ENCODE results near the gene RASAL3. TPM values are rescaled to one million over a fixed set of nuclear protein-coding genes. Genes with fewer than 3 reads are reported as not detected.

Gene RASAL3
- total and polyA plus RNA-seq, 4 donors, result 0.76 to 1.5 (median 1.1) TPM

DNA sequence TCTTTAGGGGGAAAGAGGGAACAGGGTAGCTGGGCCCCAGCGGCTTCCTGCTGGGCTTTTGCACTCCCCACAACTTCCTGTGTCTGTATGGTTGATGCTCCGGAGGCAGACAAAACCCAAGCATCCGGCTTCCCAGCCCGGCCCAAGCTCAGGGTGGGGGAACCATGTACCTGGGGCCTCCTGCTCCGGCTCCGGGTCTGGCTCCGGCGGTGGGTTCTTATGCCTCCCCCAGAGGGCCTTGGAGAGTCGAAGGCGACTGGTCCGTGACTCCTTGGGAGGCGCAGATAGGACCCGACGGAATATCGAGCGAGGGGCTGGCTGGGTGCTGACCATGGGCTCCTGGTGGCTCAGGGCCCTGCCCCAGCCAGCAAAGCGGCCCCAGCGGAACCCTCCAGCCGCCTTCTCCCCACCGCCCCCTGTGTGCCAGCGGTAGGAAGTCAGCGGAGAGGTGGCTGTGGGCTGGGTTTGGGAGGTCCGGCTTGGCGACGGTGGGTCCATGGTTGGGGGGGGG lies 428 bp downstream of the RASAL3 start:
- H3K4me1 ChIP-seq (ENCODE audit: control insufficient read depth in 4 of 4, insufficient read depth in 4 of 4, low read length in 3 of 4), result peaks cover 5 to 14% (median 11%) of the 10 kb centered on the region in 4 donors
- DNase-seq (ENCODE audit: low spot score), result no peak
- TF ChIP-seq JUND (IDR thresholded peaks at IDR 0.05) (no peak), RXRA (IDR thresholded peaks at IDR 0.05) (no peak), NR2F2 (IDR thresholded peaks at IDR 0.05) (no peak), EGR1 (IDR thresholded peaks at IDR 0.05; ENCODE audit: low read depth in 2 of 2) (no peak), GABPA (IDR thresholded peaks at IDR 0.05 in 1 of 2, conservative IDR thresholded peaks at IDR 0.05 in 1 of 2) (peak; percentile 36 to 41)
- TF ChIP-seq, protein P1, sequence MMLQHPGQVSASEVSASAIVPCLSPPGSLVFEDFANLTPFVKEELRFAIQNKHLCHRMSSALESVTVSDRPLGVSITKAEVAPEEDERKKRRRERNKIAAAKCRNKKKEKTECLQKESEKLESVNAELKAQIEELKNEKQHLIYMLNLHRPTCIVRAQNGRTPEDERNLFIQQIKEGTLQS (IDR thresholded peaks at IDR 0.05), result no peak
- peak overlapping the region; percentile 51 to 55 for H3K27ac ChIP-seq (ENCODE audit: low read depth in 1 of 2, low read length in 2 of 2)
- H3K9me3 ChIP-seq (ENCODE audit: control insufficient read depth in 4 of 4, low read length in 3 of 4), result no peaks in the 10 kb centered on the region
- no peaks in the 10 kb centered on the region for H3K27me3 ChIP-seq (ENCODE audit: control insufficient read depth in 4 of 4, insufficient read depth in 4 of 4, low read length in 3 of 4)
- H3K36me3 ChIP-seq (ENCODE audit: control insufficient read depth in 4 of 4, insufficient read depth in 3 of 4, low read depth in 1 of 4, low read length in 3 of 4), result peaks cover 0 to 6% (median 0%) of the 10 kb centered on the region in 4 donors
- peak overlapping the region in 2 of 3 donors; percentile 25 to 30 for H3K4me3 ChIP-seq (ENCODE audit: low read depth in 1 of 3, low read length in 3 of 3)
- 60% methylated on average over 25 of the region's 25 CpGs for whole genome bisulfite sequencing
- H3K9ac ChIP-seq (ENCODE audit: low read depth in 1 of 2, low read length in 2 of 2), result no peak overlapping the region

DNA sequence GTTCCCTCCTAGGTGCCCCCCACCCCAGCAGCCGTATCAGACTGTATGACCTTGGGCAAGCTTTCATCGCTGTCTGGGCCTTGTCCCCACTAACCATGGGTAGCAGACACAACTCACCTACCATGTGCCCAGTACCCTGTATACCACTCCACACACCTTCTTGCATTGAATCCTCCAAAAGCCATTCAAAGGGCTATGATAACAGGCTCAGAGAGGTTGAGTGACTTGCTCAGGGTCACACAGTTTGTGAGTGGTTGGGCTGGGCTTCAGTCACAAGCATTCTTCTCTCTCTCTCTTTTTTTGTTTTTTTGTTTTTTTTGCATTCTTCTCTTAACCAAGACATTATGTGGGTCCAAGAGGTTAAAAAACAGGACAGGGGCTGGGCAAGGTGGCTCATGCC lies 2.6 kb downstream of the RASAL3 start:
- H3K9me3 ChIP-seq (ENCODE audit: control insufficient read depth in 4 of 4, low read length in 3 of 4), result no peaks in the 10 kb centered on the region
- no peak overlapping the region for H3K4me3 ChIP-seq (ENCODE audit: low read depth in 1 of 3, low read length in 3 of 3)
- H3K9ac ChIP-seq (ENCODE audit: low read depth in 1 of 2, low read length in 2 of 2), result no peak overlapping the region
- 97% methylated on average over 2 of the region's 2 CpGs for WGBS
- no peak overlapping the region for H3K27ac ChIP-seq (ENCODE audit: low read depth in 1 of 2, low read length in 2 of 2)
- no peak for DNase-seq (ENCODE audit: low spot score)
- H3K4me1 ChIP-seq (ENCODE audit: control insufficient read depth in 4 of 4, insufficient read depth in 4 of 4, low read length in 3 of 4), result peaks cover 7 to 21% (median 8%) of the 10 kb centered on the region in 4 donors
- H3K27me3 ChIP-seq (ENCODE audit: control insufficient read depth in 4 of 4, insufficient read depth in 4 of 4, low read length in 3 of 4), result no peaks in the 10 kb centered on the region
- TF ChIP-seq RXRA (IDR thresholded peaks at IDR 0.05), result no peak
- TF ChIP-seq, protein P2, sequence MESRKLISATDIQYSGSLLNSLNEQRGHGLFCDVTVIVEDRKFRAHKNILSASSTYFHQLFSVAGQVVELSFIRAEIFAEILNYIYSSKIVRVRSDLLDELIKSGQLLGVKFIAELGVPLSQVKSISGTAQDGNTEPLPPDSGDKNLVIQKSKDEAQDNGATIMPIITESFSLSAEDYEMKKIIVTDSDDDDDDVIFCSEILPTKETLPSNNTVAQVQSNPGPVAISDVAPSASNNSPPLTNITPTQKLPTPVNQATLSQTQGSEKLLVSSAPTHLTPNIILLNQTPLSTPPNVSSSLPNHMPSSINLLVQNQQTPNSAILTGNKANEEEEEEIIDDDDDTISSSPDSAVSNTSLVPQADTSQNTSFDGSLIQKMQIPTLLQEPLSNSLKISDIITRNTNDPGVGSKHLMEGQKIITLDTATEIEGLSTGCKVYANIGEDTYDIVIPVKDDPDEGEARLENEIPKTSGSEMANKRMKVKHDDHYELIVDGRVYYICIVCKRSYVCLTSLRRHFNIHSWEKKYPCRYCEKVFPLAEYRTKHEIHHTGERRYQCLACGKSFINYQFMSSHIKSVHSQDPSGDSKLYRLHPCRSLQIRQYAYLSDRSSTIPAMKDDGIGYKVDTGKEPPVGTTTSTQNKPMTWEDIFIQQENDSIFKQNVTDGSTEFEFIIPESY (IDR thresholded peaks at IDR 0.05), result no peak
- TF ChIP-seq YY1 (IDR thresholded peaks at IDR 0.05), result no peak
- no peak for TF ChIP-seq EGR1 (IDR thresholded peaks at IDR 0.05; ENCODE audit: low read depth in 2 of 2)
- no peak for TF ChIP-seq TAF1 (conservative IDR thresholded peaks at IDR 0.05)
- TF ChIP-seq HNF4A (conservative IDR thresholded peaks at IDR 0.05), result no peak
- H3K36me3 ChIP-seq (ENCODE audit: control insufficient read depth in 4 of 4, insufficient read depth in 3 of 4, low read depth in 1 of 4, low read length in 3 of 4), result no peaks in the 10 kb centered on the region

DNA sequence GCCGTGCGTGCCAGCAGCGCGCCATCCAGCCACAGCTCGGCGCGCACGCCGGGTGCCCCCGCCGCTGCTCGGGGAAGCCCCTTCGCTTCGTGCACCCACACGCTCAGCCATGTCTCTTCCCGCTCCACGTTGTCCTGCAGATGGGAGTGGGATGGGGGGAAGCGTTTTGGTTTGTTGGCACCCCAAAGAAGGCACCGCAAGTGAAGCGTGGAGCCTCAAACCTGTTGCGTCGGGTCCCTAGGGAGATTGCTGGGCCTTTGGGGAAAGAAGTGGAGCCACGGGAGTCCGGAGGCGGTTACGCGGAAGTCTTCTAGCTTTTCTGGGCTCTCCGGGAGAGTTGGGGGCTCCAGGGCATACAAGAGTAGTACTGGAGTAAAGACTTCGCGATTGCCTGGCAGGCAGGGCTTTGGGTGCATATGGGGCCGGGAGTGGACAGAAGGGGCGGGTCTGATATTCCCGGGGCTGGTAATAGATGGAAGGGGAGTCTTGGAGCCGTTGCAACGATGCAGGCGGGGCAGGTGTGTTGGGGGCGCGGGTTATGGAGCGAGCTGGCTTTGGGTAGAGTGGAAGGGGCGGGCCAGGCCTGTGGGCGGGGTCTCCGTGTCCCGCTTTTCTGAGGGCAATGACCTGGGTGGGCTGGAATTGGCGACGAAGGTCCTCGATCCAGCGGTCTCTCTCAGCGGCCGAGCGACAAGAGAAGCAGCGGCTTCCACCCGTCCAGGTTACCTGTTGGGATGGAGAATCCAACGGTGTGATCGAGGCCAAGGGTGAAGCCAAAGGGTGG lies 6.5 kb downstream of the RASAL3 start:
- H3K36me3 ChIP-seq (ENCODE audit: control insufficient read depth in 4 of 4, insufficient read depth in 3 of 4, low read depth in 1 of 4, low read length in 3 of 4), result no peaks in the 10 kb centered on the region
- WGBS, result 28% methylated on average over 54 of the region's 54 CpGs
- no peak overlapping the region for H3K27ac ChIP-seq (ENCODE audit: low read depth in 1 of 2, low read length in 2 of 2)
- no peaks in the 10 kb centered on the region for H3K9me3 ChIP-seq (ENCODE audit: control insufficient read depth in 4 of 4, low read length in 3 of 4)
- H3K9ac ChIP-seq (ENCODE audit: low read depth in 1 of 2, low read length in 2 of 2), result no peak overlapping the region
- no peak for DNase-seq (ENCODE audit: low spot score)
- H3K27me3 ChIP-seq (ENCODE audit: control insufficient read depth in 4 of 4, insufficient read depth in 4 of 4, low read length in 3 of 4), result no peaks in the 10 kb centered on the region
- peaks cover 12 to 35% (median 19%) of the 10 kb centered on the region in 4 donors for H3K4me1 ChIP-seq (ENCODE audit: control insufficient read depth in 4 of 4, insufficient read depth in 4 of 4, low read length in 3 of 4)
- H3K4me3 ChIP-seq (ENCODE audit: low read depth in 1 of 3, low read length in 3 of 3), result peak overlapping the region in 1 of 3 donors; percentile 31
- TF ChIP-seq HNF4G (IDR thresholded peaks at IDR 0.05) (no peak), TAF1 (conservative IDR thresholded peaks at IDR 0.05) (no peak), YY1 (IDR thresholded peaks at IDR 0.05) (no peak), HNF4A (conservative IDR thresholded peaks at IDR 0.05) (no peak), FOXA1 (IDR thresholded peaks at IDR 0.05) (no peak), EGR1 (IDR thresholded peaks at IDR 0.05; ENCODE audit: low read depth in 2 of 2) (no peak)
- TF ChIP-seq, protein P2 (IDR thresholded peaks at IDR 0.05), result no peak
- TF ChIP-seq, protein P1 (IDR thresholded peaks at IDR 0.05), result no peak
